NB4 (cell line): Measurements from ENCODE around the gene FUOM.

Experiments
- POLR2A ChIP-seq: IDR thresholded peaks from 2 replicates; pipeline ENCODE4 v1.6.1; 2011; ENCODE audit warnings: mild to moderate bottlenecking; ENCODE audit not compliant: insufficient read length; ENCODE audit errors: extremely low read depth
- TF ChIP-seq, protein P1 (sequence below): IDR thresholded peaks from one replicate; pipeline ENCODE4 v1.5.1; 2012; ENCODE audit warnings: low read depth, low read length

DNA sequence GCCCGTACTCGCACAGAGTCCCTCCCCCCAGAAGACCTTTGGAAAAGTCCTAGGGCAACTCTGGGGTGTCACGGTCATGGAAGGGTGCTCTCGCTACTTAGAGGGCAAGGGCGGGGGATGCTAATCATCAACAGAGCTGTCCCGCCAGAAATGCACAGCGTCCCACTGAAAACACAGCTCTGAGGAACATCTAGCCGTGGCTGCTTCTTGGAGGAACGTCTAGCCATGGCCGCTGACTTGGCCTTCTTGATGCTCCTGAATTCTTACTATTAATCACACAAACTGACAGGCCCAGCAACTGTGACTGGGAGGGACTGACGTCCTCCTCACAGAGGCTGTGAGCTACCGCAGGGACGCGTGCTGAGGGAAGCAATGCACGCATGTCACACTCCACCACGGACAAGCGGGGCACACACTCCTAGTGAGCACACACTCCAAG, 50.9 kb downstream of the FUOM start:
- TF ChIP-seq, protein P1, sequence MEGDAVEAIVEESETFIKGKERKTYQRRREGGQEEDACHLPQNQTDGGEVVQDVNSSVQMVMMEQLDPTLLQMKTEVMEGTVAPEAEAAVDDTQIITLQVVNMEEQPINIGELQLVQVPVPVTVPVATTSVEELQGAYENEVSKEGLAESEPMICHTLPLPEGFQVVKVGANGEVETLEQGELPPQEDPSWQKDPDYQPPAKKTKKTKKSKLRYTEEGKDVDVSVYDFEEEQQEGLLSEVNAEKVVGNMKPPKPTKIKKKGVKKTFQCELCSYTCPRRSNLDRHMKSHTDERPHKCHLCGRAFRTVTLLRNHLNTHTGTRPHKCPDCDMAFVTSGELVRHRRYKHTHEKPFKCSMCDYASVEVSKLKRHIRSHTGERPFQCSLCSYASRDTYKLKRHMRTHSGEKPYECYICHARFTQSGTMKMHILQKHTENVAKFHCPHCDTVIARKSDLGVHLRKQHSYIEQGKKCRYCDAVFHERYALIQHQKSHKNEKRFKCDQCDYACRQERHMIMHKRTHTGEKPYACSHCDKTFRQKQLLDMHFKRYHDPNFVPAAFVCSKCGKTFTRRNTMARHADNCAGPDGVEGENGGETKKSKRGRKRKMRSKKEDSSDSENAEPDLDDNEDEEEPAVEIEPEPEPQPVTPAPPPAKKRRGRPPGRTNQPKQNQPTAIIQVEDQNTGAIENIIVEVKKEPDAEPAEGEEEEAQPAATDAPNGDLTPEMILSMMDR, result no peak
- no peak for TF ChIP-seq POLR2A
